ENCODE measurements around the gene GTPBP3. TPM values are rescaled to one million over a fixed set of nuclear protein-coding genes. Genes with fewer than 3 reads are reported as not detected.
A peak's percentile ranks its signal among the peaks of the same experiment; 100 is the strongest.

GTPBP3 gene
- total and polyA plus RNA-seq, 9 of the 15 experiments (the other 6 are each of a cell fraction or from before 2014, with no cell fraction given): 4.9 to 124 (median 22.6) TPM

DNA sequence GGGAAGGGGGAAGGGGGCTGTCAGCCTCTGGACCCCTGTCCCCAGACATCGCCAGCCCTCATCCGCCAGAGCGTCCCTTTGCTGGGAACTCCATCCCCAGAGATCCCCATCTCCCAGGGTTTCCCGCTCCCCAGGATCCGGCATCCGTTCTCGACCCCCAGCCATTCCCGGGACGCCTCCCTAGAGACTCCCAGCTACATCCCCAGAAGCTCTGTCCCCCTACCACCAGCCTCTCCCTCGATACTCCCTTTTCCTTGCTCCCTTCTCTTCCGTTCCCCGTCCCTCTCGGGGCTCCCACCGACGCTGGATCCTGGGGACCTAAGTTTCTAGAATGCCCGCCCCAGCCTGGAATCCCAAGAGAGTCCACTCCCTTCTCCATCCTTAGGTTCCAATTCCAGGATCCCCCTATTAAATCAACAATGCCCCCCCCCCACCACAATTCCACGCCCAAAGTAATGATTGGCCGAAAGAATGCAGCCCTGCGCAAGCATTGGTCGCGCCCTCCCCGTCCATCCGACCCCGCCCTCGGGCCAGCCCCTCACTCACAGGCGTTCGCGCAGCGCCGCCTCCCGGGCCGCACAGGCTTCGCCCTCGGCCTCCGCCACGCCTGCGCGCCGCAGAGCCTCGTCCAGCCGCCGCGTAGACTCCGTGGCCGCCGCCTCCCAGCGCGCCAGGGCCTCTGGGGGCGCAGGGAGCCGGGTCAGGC is 53.5 kb downstream of the GTPBP3 start (continued):
- TF ChIP-seq, protein P1, sequence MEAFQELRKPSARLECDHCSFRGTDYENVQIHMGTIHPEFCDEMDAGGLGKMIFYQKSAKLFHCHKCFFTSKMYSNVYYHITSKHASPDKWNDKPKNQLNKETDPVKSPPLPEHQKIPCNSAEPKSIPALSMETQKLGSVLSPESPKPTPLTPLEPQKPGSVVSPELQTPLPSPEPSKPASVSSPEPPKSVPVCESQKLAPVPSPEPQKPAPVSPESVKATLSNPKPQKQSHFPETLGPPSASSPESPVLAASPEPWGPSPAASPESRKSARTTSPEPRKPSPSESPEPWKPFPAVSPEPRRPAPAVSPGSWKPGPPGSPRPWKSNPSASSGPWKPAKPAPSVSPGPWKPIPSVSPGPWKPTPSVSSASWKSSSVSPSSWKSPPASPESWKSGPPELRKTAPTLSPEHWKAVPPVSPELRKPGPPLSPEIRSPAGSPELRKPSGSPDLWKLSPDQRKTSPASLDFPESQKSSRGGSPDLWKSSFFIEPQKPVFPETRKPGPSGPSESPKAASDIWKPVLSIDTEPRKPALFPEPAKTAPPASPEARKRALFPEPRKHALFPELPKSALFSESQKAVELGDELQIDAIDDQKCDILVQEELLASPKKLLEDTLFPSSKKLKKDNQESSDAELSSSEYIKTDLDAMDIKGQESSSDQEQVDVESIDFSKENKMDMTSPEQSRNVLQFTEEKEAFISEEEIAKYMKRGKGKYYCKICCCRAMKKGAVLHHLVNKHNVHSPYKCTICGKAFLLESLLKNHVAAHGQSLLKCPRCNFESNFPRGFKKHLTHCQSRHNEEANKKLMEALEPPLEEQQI (IDR thresholded peaks at IDR 0.05): no peak
- TF ChIP-seq, protein P2, sequence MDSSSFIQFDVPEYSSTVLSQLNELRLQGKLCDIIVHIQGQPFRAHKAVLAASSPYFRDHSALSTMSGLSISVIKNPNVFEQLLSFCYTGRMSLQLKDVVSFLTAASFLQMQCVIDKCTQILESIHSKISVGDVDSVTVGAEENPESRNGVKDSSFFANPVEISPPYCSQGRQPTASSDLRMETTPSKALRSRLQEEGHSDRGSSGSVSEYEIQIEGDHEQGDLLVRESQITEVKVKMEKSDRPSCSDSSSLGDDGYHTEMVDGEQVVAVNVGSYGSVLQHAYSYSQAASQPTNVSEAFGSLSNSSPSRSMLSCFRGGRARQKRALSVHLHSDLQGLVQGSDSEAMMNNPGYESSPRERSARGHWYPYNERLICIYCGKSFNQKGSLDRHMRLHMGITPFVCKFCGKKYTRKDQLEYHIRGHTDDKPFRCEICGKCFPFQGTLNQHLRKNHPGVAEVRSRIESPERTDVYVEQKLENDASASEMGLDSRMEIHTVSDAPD (CRISPR knock-in tag; IDR thresholded peaks at IDR 0.05): no peak
- TF ChIP-seq NUFIP1 (IDR thresholded peaks at IDR 0.05; ENCODE audit: partially characterized antibody) (no peak), NRF1 (conservative IDR thresholded peaks at IDR 0.05 in 1 of 2, IDR thresholded peaks at IDR 0.05 in 1 of 2) (peak; percentile 93 to 94), LARP7 (IDR thresholded peaks at IDR 0.05) (no peak), MBD2 (IDR thresholded peaks at IDR 0.05; ENCODE audit: borderline replicate concordance, low read depth) (no peak), ZNF24 (IDR thresholded peaks at IDR 0.05) (no peak)
- TF ChIP-seq, protein P3, sequence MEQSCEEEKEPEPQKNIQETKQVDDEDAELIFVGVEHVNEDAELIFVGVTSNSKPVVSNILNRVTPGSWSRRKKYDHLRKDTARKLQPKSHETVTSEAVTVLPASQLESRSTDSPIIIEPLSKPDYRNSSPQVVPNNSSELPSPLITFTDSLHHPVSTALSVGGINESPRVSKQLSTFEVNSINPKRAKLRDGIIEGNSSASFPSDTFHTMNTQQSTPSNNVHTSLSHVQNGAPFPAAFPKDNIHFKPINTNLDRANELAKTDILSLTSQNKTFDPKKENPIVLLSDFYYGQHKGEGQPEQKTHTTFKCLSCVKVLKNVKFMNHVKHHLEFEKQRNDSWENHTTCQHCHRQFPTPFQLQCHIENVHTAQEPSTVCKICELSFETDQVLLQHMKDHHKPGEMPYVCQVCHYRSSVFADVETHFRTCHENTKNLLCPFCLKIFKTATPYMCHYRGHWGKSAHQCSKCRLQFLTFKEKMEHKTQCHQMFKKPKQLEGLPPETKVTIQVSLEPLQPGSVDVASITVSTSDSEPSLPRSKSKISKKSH (CRISPR knock-in tag; IDR thresholded peaks at IDR 0.05): no peak
- TF ChIP-seq, protein P4, sequence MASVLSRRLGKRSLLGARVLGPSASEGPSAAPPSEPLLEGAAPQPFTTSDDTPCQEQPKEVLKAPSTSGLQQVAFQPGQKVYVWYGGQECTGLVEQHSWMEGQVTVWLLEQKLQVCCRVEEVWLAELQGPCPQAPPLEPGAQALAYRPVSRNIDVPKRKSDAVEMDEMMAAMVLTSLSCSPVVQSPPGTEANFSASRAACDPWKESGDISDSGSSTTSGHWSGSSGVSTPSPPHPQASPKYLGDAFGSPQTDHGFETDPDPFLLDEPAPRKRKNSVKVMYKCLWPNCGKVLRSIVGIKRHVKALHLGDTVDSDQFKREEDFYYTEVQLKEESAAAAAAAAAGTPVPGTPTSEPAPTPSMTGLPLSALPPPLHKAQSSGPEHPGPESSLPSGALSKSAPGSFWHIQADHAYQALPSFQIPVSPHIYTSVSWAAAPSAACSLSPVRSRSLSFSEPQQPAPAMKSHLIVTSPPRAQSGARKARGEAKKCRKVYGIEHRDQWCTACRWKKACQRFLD (CRISPR knock-in tag; IDR thresholded peaks at IDR 0.05): no peak
- TF ChIP-seq, protein P5, sequence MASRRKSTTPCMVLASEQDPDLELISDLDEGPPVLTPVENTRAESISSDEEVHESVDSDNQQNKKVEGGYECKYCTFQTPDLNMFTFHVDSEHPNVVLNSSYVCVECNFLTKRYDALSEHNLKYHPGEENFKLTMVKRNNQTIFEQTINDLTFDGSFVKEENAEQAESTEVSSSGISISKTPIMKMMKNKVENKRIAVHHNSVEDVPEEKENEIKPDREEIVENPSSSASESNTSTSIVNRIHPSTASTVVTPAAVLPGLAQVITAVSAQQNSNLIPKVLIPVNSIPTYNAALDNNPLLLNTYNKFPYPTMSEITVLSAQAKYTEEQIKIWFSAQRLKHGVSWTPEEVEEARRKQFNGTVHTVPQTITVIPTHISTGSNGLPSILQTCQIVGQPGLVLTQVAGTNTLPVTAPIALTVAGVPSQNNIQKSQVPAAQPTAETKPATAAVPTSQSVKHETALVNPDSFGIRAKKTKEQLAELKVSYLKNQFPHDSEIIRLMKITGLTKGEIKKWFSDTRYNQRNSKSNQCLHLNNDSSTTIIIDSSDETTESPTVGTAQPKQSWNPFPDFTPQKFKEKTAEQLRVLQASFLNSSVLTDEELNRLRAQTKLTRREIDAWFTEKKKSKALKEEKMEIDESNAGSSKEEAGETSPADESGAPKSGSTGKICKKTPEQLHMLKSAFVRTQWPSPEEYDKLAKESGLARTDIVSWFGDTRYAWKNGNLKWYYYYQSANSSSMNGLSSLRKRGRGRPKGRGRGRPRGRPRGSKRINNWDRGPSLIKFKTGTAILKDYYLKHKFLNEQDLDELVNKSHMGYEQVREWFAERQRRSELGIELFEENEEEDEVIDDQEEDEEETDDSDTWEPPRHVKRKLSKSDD (conservative IDR thresholded peaks at IDR 0.05; ENCODE audit: low read length): no peak
- TF ChIP-seq, protein P6, sequence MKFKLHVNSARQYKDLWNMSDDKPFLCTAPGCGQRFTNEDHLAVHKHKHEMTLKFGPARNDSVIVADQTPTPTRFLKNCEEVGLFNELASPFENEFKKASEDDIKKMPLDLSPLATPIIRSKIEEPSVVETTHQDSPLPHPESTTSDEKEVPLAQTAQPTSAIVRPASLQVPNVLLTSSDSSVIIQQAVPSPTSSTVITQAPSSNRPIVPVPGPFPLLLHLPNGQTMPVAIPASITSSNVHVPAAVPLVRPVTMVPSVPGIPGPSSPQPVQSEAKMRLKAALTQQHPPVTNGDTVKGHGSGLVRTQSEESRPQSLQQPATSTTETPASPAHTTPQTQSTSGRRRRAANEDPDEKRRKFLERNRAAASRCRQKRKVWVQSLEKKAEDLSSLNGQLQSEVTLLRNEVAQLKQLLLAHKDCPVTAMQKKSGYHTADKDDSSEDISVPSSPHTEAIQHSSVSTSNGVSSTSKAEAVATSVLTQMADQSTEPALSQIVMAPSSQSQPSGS (CRISPR knock-in tag; IDR thresholded peaks at IDR 0.05): no peak
- TF ChIP-seq, protein P7, sequence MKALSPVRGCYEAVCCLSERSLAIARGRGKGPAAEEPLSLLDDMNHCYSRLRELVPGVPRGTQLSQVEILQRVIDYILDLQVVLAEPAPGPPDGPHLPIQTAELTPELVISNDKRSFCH (CRISPR knock-in tag; IDR thresholded peaks at IDR 0.05): no peak
- TF ChIP-seq, protein P7 (tag; IDR thresholded peaks at IDR 0.05): no peak
- TF ChIP-seq, protein P8, sequence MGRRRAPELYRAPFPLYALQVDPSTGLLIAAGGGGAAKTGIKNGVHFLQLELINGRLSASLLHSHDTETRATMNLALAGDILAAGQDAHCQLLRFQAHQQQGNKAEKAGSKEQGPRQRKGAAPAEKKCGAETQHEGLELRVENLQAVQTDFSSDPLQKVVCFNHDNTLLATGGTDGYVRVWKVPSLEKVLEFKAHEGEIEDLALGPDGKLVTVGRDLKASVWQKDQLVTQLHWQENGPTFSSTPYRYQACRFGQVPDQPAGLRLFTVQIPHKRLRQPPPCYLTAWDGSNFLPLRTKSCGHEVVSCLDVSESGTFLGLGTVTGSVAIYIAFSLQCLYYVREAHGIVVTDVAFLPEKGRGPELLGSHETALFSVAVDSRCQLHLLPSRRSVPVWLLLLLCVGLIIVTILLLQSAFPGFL (CRISPR knock-in tag; IDR thresholded peaks at IDR 0.05): no peak
